ENCODE results near the gene MRAP2. TPM values are rescaled to one million over a fixed set of nuclear protein-coding genes. Genes with fewer than 3 reads are reported as not detected.

Gene MRAP2
- total and polyA plus RNA-seq, 2 of the 13 experiments (the other 11 are each of a cell fraction or from before 2014, with no cell fraction given): 0.33 to 3.5 TPM

- intact Hi-C loops (cut with micrococcal nuclease; ENCODE audit: unreplicated experiment): no loop called here
- POLR2A ChIA-PET: no interaction called here
- H3K9me3 ChIP-seq (ENCODE audit: low read length): no peaks in the 10 kb centered on the region
- no peaks in the 10 kb centered on the region for H3K79me2 ChIP-seq (ENCODE audit: insufficient read depth, low read length)
- no peak overlapping the region for H3K9ac ChIP-seq (ENCODE audit: insufficient read depth, low read depth, low read length)
- in situ Hi-C loops (cut with HindIII; ENCODE audit: extremely low pct_ligation_motif_present, low pct_unique_long_range_greater_than_20kb): no loop called here
- FAIRE-seq: no peak
- H3K4me1 ChIP-seq (ENCODE audit: insufficient read depth, low read length): no peaks in the 10 kb centered on the region
- CTCF ChIA-PET (ENCODE audit: low intra/inter-chr PET ratio, low total read pairs): no interaction called here
- no peak overlapping the region for H2AFZ ChIP-seq (ENCODE audit: low read length)
- BruUV-seq (replicated peaks): no TSS peak
- no peak overlapping the region for H3K4me2 ChIP-seq (ENCODE audit: low read depth, low read length)
- no peak for DNase-seq (ENCODE audit: low spot score)
- H4K20me1 ChIP-seq (ENCODE audit: insufficient read depth, low read length): no peaks in the 10 kb centered on the region
- no peak overlapping the region for H3K4me3 ChIP-seq (replicated peaks in 1 of 3; ENCODE audit: insufficient read depth in 1 of 3, low read depth in 2 of 3, low read length in 3 of 3)
- H3K27me3 ChIP-seq (ENCODE audit: control insufficient read depth in 1 of 2, insufficient read depth in 2 of 2, low read length in 2 of 2): no peaks in the 10 kb centered on the region
- H3K36me3 ChIP-seq (replicated peaks in 1 of 2; ENCODE audit: control insufficient read depth in 1 of 2, insufficient read depth in 2 of 2, low read length in 2 of 2): no peaks in the 10 kb centered on the region
- ATAC-seq: no peak
- TF ChIP-seq ZNF614 (CRISPR knock-in tag; IDR thresholded peaks at IDR 0.05; ENCODE audit: borderline replicate concordance): no peak
- TF ChIP-seq THYN1 (CRISPR knock-in tag; IDR thresholded peaks at IDR 0.05; ENCODE audit: borderline replicate concordance, low read depth): no peak
- no peak for TF ChIP-seq RFX5 (IDR thresholded peaks at IDR 0.05; ENCODE audit: low read depth, low read length)
- TF ChIP-seq BRCA1 (CRISPR knock-in tag; IDR thresholded peaks at IDR 0.05): no peak
- TF ChIP-seq FOXK1 (CRISPR knock-in tag; IDR thresholded peaks at IDR 0.05; ENCODE audit: borderline replicate concordance, low read depth): no peak
- TF ChIP-seq ZNF556 (CRISPR knock-in tag; IDR thresholded peaks at IDR 0.05; ENCODE audit: borderline replicate concordance): no peak
- TF ChIP-seq TOE1 (CRISPR knock-in tag; IDR thresholded peaks at IDR 0.05): no peak
- TF ChIP-seq, protein P1, sequence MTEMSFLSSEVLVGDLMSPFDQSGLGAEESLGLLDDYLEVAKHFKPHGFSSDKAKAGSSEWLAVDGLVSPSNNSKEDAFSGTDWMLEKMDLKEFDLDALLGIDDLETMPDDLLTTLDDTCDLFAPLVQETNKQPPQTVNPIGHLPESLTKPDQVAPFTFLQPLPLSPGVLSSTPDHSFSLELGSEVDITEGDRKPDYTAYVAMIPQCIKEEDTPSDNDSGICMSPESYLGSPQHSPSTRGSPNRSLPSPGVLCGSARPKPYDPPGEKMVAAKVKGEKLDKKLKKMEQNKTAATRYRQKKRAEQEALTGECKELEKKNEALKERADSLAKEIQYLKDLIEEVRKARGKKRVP (CRISPR knock-in tag; IDR thresholded peaks at IDR 0.05): no peak
- TF ChIP-seq SOX13 (IDR thresholded peaks at IDR 0.05): no peak
- TF ChIP-seq SOX13 (CRISPR knock-in tag; conservative IDR thresholded peaks at IDR 0.05 in 1 of 2, IDR thresholded peaks at IDR 0.05 in 1 of 2): no peak
- TF ChIP-seq, protein P2, sequence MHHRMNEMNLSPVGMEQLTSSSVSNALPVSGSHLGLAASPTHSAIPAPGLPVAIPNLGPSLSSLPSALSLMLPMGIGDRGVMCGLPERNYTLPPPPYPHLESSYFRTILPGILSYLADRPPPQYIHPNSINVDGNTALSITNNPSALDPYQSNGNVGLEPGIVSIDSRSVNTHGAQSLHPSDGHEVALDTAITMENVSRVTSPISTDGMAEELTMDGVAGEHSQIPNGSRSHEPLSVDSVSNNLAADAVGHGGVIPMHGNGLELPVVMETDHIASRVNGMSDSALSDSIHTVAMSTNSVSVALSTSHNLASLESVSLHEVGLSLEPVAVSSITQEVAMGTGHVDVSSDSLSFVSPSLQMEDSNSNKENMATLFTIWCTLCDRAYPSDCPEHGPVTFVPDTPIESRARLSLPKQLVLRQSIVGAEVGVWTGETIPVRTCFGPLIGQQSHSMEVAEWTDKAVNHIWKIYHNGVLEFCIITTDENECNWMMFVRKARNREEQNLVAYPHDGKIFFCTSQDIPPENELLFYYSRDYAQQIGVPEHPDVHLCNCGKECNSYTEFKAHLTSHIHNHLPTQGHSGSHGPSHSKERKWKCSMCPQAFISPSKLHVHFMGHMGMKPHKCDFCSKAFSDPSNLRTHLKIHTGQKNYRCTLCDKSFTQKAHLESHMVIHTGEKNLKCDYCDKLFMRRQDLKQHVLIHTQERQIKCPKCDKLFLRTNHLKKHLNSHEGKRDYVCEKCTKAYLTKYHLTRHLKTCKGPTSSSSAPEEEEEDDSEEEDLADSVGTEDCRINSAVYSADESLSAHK (CRISPR knock-in tag; IDR thresholded peaks at IDR 0.05; ENCODE audit: borderline replicate concordance): no peak
- TF ChIP-seq RBM22 (optimal IDR thresholded peaks at IDR 0.05; ENCODE audit: low read length): no peak
- TF ChIP-seq RNF2 (conservative IDR thresholded peaks at IDR 0.05; ENCODE audit: low read depth): no peak
- no peak for TF ChIP-seq CENPBD1 (CRISPR knock-in tag; IDR thresholded peaks at IDR 0.05; ENCODE audit: borderline replicate concordance, low read depth)
- no peak for TF ChIP-seq ZKSCAN1 (IDR thresholded peaks at IDR 0.05; ENCODE audit: low read length)
- no peak for TF ChIP-seq HNRNPK (IDR thresholded peaks at IDR 0.05; ENCODE audit: low read depth, low read length, poor library complexity, severe bottlenecking)
- no peak overlapping the region for H3K27ac ChIP-seq (ENCODE audit: extremely low read length, insufficient read depth, low read length)
- 24% methylated on average over 1 of the region's 1 CpG for WGBS (ENCODE audit: low lambda C conversion rate)
Measured at GRCh38 chr6:83984411-83984810, 49.2 kb upstream of the MRAP2 start.
